Adipose tissue (tissue), 3 donors: Measurements from ENCODE around the gene BACH2. TPM values are rescaled to one million over a fixed set of nuclear protein-coding genes. Genes with fewer than 3 reads are reported as not detected.
"Not testable (repeated sequence)": the region's sequence is repeated elsewhere in the genome, so short reads cannot be mapped to it uniquely, and the experiment has no call there.

Experiments used
- H3K27ac ChIP-seq: one replicate; pipeline ENCODE4 v1.5.1; 2013; ENCODE audit warnings: low read depth, low read length
- WGBS, 3 donors: extraction: QIAGEN DNeasy Blood & Tissue Kit; methylation state at CpG; one replicate each; pipeline ENCODE4 v1.1.7; 2013; 5-methylcytosine and 5-hydroxymethylcytosine counted together
- polyA plus RNA-seq, 3 donors: library from polyadenylated mRNA; stranded (reverse); fragments of 200-250 nt; gene quantifications; one replicate each; pipeline ENCODE4 v1.2.3, GENCODE V29; 2013
- donor health status: healthy with polysubstance abuse.
- donor health status: Bipolar disorder and iron deficiency.
- donor health status: healthy.

The BACH2 gene
- polyA plus RNA-seq, 3 donors: 0.52 to 0.79 (median 0.53) TPM

DNA sequence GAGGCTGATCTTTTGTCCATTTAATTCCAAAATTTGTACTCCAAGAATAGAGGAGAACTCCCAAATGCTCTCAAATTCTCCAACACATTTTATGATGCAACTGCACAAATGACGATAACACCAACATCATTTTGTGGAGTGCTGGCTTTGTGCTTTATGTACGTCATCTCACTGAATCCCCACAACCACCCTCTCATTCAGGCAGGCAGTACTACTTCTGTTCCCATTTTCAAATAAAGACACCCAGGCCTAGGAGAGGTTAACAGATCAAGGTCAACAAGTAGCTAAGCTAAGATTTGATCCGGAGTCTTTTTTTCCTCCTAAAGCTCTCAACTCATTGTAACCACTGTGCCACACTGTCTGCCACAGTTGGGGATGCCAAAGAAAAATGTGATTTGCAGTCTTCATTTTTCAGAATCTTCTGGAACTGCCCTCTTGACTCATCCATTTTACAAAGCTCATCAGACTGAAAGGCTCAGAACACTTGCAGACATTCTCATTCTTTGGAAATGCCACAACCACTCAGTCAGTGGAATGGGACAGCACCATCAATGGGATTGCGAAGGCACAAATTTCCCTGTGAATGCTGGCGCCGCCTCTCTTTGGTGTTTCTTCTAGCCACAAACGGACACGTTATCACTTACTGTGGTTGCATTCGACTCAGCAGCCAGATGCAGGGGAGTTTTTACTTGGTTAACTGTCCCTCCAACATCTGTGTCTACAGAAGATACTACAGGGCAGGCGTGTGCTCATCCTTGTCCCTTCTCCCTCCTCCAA lies 217.9 kb downstream of the BACH2 start:
- 79 to 83% (median 81%) methylated on average over 10 of the region's 10 CpGs for WGBS, 3 donors
- H3K27ac ChIP-seq: no peak overlapping the region

DNA sequence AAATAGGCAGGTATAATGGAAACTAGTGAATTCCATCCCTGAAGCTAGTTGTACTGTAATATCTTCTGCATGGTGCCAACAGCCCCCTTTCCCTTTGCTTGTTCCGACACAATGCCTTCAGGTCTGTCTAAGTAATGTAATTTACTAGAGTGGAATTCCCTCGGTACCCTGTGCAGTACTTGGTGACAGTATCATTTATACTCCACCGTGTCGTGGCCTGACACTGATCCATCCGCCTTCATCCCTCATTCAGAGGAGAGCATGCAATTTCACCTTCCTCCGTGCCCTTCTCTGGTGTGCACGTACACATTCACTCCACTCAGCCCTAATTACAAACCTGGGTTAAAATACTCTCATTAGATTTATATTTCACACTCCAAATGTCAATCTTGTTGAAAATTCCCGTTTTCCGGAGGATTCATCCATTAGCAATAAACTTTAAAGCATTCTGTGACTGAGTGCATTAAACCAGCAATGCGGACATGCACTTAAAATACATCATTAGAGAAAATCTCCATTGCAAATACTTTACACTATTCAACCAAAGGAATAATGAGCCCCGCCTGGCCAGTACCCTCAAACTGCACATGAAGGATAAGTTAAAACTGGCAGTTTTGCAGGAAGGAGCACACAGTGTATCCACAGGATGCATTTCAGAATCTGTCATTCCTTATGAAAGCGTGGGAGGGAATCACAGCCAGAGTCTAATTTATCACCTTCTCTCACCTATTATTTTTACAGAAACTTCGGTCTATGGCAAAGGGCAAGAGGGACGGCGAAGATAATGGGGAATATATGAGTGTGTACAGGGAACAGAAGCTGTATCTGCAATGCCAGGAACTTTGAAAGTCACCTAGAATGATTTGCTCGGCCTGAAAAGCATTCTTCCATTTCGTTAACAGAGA lies 219.9 kb downstream of the BACH2 start:
- 85 to 95% (median 94%) methylated on average over 17 of the region's 17 CpGs for WGBS, 3 donors
- no peak overlapping the region for H3K27ac ChIP-seq

DNA sequence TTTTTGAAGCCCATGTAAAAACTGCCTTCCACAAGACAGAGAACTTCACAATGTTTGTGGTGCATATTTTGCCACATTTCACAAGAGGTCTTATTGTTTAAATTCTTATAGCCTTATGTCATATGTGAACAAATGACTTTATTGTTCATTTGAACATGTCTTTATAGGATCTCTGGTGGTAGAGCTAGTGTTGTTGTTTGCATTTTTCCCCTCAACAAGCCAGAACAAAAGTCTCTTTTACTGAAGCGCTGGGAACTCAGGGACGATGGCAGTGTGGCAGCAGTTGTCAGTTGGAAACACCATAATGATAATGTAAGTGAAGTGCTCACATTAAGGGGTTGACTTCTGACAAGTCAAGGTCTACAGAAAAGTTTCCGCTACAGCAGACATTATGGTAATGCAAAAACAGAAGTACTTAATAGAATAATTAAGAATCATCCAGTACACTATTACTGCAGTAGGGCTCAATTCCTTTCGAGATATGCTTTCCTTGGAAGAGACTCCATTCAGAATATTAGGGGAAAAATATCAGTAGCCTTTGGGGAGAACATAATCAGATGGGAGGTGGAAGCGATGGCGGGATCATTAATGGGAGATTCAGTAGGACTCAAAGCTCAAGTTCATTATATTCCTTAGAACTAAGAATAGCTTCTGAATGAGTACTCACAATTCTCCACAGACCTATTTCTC lies 222.3 kb downstream of the BACH2 start:
- WGBS, 3 donors: 74 to 97% (median 96%) methylated on average over 6 of the region's 6 CpGs
- H3K27ac ChIP-seq: no peak overlapping the region

DNA sequence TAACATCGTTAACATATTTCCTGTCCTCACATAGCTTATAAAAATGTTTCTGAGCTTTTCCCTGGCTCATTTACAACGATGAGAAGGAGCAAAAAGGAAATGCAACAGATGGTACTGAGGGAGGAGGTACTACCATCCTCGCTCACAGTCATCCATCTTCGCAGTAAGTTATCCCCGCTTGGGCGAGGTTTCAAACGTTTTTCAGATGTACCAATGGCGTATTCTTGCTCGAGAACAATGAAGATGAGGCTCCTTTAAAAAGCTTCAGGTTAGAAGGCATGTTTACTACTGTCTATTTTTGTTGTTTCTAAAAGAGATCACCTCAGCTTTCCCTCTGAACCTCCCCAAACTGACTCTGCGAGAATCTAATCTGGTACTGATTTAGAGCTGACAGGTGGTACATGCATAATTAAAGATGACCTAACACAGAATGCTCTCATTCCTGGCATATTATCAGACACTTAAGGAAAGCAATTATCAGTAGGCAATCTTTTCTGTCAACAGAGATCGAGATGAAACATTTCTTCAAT lies 223.6 kb downstream of the BACH2 start:
- 67 to 77% (median 75%) methylated on average over 11 of the region's 11 CpGs for WGBS, 3 donors

DNA sequence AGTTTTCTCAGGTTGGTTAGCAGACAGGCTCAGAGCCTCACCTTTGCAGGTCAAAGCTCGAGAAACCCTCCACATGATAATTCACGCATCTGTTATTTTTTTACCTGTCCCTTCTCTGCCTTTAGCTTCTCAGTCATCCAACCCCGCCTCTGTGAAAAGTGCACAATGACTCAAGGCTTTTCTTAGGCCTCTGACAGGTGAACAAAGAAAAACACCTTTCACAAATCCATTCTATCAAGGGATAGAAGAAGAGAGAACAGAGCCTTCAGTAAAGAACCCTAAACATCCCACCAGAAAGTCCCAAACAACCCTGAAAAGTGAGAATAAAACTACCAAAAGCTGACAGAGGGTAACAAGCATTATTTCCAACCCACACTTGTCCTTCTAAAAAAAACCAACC lies 224.1 kb downstream of the BACH2 start:
- 79 to 95% (median 94%) methylated on average over 3 of the region's 3 CpGs for WGBS, 3 donors
- H3K27ac ChIP-seq: no peak overlapping the region

More for the DNA sequence above, 223.6 kb downstream of the BACH2 start:
- H3K27ac ChIP-seq: no peak overlapping the region

DNA sequence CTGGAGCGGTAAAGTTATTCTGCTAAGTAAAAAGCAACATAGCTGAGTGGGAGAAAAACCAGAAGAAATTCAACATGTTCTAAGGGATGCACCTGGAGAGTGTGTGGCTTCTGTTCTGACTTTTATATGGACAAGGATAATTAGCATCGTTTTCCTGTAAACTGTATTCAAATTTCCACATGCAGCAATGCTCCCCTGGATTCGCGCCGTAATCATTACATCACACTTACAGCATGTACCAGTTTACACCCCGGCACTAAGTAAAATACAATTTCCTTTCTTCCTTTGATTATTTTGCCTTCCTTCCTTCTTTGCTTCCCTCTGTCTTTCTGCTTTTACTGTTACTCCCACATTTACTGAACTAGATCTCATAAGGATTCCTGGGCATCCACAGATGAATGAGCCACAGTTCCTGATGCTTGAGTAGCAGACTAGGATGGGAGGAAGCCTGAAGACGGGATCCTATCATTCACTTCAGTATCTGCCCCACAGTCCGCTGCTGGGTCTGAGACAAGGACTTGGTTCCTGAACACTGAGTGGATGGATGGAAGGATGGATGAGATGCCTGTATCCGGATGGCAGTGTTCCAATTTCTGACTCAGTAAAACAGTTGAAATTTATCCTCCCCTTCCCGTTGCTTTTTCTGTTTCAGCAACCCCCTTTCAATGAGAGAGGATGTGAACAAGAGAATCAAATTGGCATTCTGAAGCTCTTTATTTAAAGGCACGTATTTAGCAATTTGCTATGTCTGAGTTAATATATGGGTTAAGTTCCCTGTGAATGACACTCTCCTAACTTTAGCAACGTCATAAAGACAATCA lies 227.7 kb downstream of the BACH2 start:
- WGBS, 3 donors: 69 to 74% (median 73%) methylated on average over 12 of the region's 12 CpGs
- H3K27ac ChIP-seq: no peak overlapping the region

DNA sequence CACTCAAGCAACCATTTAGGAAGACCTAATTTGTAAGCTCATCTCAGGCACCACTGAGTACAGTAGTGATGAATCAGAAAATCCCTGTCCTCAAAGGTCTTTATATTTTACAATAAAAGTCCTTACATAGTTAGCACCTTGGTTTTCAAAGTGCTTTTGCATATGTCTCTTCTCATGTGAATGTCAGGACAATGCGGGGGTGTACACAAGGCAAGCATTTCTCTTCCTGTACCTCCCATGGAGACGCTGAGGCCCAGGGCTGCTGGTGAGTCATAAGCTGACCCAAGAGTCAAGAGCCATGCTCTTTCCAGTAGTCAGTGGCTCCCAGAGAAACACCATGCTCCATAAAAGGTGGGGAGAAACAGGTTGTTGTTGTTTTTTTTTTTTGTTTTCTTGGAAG lies 228.4 kb downstream of the BACH2 start:
- WGBS, 3 donors: 43 to 70% (median 62%) methylated on average over 2 of the region's 2 CpGs

DNA sequence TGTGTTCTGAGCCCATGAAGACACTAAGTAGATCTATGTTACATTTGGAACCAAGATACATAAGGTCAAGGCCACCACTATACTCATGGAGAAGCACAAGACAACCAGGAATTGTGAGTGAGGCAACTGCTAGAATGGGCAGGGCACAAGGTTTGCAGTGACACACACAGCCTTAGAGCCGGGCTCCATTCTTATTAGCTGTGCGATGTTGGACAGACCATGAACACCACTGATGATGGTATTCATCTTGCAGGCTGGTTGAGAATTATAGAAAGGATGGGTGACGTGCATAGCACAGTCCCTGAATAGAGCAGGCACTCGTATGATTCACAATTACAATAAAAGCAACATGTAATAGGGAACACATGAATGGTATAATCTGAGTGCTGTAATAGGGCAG lies 229.9 kb downstream of the BACH2 start:
- H3K27ac ChIP-seq: no peak overlapping the region
- WGBS, 3 donors: 88 to 98% (median 96%) methylated on average over 4 of the region's 4 CpGs

More for the DNA sequence above, 228.4 kb downstream of the BACH2 start:
- H3K27ac ChIP-seq: no peak overlapping the region

DNA sequence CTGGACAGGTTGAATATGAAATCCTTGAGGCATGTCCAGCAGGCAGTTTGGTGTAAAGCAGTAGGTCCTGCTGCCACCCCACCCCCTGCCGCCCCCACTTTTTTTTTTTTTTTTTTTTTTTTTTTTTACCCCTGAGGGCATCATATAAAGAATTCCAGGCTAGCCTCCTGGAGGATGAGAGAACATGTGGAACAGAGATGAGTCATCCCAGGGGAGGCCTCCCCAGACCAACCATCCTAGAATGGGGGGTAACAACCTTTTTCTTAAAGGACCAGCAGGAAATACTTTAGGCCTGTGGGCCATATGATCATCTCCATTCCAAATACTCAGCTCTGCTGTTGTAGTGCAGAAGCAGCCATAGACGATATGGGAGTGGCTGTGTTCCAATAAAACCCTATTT lies 231.5 kb downstream of the BACH2 start:
- 86 to 99% (median 92%) methylated on average over 2 of the region's 2 CpGs for WGBS, 3 donors
- H3K27ac ChIP-seq: no peak overlapping the region

DNA sequence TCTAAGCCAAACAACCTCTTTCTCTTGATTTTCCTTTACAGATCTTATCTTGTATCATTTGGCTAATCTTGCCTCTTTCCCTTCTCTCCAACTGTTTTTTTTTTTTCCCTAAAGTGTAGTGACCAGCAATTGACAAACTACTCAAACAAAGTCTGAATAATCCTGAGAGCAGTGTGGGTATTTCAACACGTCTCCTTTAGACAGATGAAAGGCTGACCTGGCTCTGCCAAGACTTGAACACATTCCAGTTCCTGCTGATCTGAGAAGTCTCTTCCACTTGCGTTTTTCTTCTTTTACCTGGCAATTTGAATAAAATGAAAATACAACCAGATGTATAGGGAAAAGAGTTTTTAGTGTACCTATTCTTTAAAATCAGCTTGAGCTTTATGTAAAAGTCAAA lies 234.0 kb downstream of the BACH2 start:
- H3K27ac ChIP-seq: no peak overlapping the region
- 41 to 52% (median 50%) methylated on average over 2 of the region's 2 CpGs for WGBS, 3 donors

DNA sequence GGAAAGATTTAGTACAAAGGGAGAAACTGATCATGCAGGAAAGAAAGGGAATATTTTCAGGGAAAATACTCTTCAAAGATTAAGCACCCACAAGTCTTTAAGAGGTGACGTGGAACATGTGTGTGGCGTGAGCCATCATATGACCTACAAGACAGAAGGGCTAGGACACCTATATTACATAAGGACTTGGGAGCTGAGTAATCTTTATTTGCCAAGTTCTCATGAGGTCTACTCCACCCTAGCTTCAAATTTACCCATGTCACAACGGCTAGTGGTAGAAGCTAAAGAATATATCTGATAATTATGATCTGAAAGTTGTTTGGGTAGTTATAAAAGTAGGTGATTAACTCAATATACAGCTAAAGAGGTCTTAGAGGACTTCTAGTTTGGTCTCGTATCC lies 234.6 kb downstream of the BACH2 start:
- 71 to 84% (median 79%) methylated on average over 4 of the region's 4 CpGs for WGBS, 3 donors
- H3K27ac ChIP-seq: no peak overlapping the region

DNA sequence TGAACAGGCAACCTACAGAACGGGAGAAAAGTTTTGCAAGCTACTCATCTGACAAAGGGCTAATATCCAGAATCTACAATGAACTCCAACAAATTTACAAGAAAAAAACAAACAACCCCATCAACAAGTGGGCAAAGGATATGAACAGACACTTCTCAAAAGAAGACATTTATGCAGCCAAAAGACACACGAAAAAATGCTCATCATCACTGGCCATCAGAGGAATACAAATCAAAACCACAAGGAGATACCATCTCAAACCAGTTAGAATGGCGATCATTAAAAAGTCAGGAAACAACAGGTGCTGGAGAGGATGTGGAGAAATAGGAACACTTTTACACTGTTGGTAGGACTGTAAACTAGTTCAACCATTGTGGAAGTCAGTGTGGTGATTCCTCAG lies 237.5 kb downstream of the BACH2 start:
- not testable (repeated sequence) for H3K27ac ChIP-seq
- WGBS, 3 donors: 62 to 93% (median 77%) methylated on average over 3 of the region's 3 CpGs

DNA sequence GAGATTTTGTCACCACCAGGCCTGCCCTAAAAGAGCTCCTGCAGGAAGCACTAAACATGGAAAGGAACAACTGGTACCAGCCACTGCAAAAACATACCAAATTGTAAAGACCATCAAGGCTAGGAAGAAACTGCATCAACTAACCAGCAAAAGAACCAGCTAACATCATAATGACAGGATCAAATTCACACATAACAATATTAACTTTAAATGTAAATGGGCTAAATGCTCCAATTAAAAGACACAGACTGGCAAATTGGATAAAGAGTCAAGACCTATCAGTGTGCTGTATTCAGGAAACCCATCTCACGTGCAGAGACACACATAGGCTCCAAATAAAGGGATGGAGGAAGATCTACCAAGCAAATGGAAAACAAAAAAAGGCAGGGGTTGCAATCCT lies 240.7 kb downstream of the BACH2 start:
- WGBS, 3 donors: 80 to 100% (median 93%) methylated on average over 1 of the region's 1 CpG
- H3K27ac ChIP-seq: not testable (repeated sequence)

DNA sequence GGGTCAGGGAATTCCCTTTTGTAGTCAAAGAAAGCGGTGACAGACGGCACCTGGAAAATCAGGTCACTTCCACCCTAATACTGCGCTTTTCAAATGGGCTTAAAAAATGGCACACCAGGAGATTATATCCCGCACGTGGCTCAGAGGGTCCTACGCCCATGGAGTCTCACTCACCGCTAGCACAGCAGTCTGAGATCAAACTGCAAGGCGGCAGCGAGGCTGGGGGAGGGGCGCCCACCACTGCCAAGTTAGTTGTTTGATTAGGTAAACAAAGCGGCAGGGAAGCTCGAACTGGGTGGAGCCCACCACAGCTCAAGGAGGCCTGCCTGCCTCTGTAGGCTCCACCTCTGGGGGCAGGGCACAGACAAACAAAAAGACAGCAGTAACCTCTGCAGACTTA lies 242.4 kb downstream of the BACH2 start:
- not testable (repeated sequence) for H3K27ac ChIP-seq
- WGBS, 3 donors: 86 to 97% (median 96%) methylated on average over 11 to 12 of the region's 12 CpGs

DNA sequence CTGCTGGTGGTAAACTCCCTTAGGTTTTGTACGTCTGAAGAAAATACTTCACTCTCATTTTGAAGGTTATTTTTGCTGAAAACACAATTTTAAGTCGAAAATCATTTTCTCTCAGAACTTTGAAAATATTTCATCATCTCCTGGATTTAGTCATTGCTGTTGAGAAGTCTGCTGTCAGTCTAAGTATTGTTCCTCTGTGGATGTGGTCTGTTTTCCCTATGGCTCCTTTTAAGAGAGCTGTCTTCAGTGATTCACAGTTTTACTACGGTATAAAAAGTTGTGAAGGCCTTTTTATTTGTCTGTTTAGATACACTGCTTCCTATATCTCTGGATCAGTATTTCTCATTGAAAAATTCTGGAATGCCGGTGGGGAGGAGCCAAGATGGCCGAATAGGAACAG lies 243.0 kb downstream of the BACH2 start:
- 91 to 96% (median 95%) methylated on average over 5 of the region's 5 CpGs for WGBS, 3 donors

DNA sequence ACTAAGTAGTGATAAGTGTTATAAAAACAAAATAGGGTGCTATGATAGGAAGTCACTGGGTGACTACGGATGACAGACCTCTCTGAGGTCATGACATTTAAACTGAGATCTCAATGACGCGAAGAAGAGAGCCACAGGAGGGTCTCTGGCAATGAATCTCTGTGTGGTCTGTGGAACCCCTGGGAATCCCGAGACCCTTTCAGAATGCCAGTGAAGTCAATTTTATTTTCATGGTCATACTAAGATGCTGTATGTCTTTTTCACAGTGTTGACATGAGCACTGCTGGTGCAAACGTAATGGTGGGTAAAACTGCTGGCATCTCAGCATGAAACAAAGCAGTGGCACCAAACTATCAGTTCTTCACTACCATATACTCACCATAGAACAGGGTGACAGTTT lies 247.3 kb downstream of the BACH2 start:
- 80 to 88% (median 82%) methylated on average over 5 of the region's 5 CpGs for WGBS, 3 donors

More for the DNA sequence above, 243.0 kb downstream of the BACH2 start:
- H3K27ac ChIP-seq: no peak overlapping the region

DNA sequence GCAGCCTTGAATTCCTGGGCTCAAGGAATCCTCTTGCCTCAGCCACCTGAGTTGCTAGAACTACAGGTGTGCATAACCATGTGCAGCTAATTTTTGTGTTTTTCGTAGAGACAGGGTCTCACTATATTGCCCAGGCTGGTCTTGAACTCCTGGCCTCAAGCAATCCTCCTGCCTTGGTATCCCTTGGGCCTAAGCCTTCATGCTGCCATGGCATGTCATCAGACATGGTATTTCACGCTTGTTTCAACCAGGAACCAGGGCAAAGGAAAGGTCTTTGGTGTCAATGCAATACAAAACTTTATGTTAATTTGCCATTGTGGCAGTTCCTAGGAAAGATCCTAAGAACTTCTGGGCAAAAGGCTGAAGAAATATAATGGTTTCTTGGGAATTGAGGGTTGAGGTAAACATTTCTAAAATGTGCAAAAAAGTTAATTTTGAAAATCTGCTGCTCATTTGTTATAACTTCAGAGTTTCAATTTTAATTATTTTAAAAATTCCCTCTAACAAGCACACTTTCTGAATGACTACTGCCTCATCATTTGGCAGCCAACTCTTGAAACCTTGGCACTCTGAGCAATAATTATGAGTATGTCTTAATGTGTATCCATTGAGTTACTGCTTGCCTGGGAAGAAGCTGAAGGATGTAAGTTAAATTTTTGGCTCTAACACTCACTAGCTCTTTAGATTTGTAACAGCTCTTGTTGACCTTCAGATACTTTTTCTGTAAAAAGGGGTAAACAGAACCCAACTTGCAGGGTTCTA lies 248.3 kb downstream of the BACH2 start:
- 79 to 89% (median 86%) methylated on average over 2 of the region's 2 CpGs for WGBS, 3 donors
- no peak overlapping the region for H3K27ac ChIP-seq

More for the DNA sequence above, 247.3 kb downstream of the BACH2 start:
- no peak overlapping the region for H3K27ac ChIP-seq
